Adrenal gland (tissue), 12 donors: ENCODE data around the gene ZNF205. TPM values are rescaled to one million over a fixed set of nuclear protein-coding genes. Genes with fewer than 3 reads are reported as not detected.

Source experiments
- DNase-seq, 7 donors: peaks; one replicate each; pipeline ENCODE4 v3.0.0-alpha.2; 2019 to 2020
- H3K27ac ChIP-seq, 5 donors: fragments of 200-600 bp; sonication (generic) in 4 of 5; 1 replicate in 3 of 5; 2 replicates in 2 of 5; pipeline versions ENCODE4 v1.5.1 to v1.8.0; 2016 to 2020; ENCODE audit warnings: mild to moderate bottlenecking in 1 of 5
- H3K27me3 ChIP-seq: fragments of 200-600 bp; 2 replicates; pipeline ENCODE4 v1.8.0; 2021
- H3K36me3 ChIP-seq, 2 donors: fragments of 200-600 bp; replicated peaks in 1 of 2; 1 replicate in 1 of 2; 2 replicates in 1 of 2; pipeline versions ENCODE4 v1.5.1 to v1.8.0; 2018 to 2022
- H3K4me1 ChIP-seq, 2 donors: fragments of 200-600 bp; replicated peaks in 1 of 2; 1 replicate in 1 of 2; 2 replicates in 1 of 2; pipeline versions ENCODE4 v1.5.1 to v1.8.0; 2018 to 2021
- H3K4me3 ChIP-seq, 4 donors: fragments of 200-600 bp; sonication (generic) in 3 of 4; one replicate each; pipeline ENCODE4 v1.5.1; 2016 to 2018
- H3K9me3 ChIP-seq, 3 donors: fragments of 200-600 bp; sonication (generic) in 1 of 3; replicated peaks in 1 of 3; 1 replicate in 2 of 3; 2 replicates in 1 of 3; pipeline versions ENCODE4 v1.5.1 to v1.8.0; 2016 to 2021
- CTCF ChIP-seq, 6 experiments: fragments of 450-650 bp in 4 of 6; fragments of 200-600 bp in 2 of 6; sonication (generic) in 1 of 6; IDR thresholded peaks; 1 replicate in 5 of 6; 2 replicates in 1 of 6; pipeline versions ENCODE4 v1.5.1 to v1.8.0; 2016 to 2021; ENCODE audit warnings: antibody characterized with exemption in 6 of 6, mild to moderate bottlenecking in 2 of 6, moderate library complexity in 1 of 6
- POLR2A ChIP-seq, 2 donors: fragments of 450-650 bp; IDR thresholded peaks; one replicate each; pipeline ENCODE4 v1.6.1; 2017; ENCODE audit warnings: antibody characterized with exemption in 2 of 2, mild to moderate bottlenecking in 2 of 2, moderate library complexity in 1 of 2
- WGBS, 4 donors: extraction: QIAGEN DNeasy Blood & Tissue Kit in 2 of 4; methylation state at CpG; one replicate each; pipeline versions ENCODE4 v1.1.5 to v1.1.7; 2013 to 2017; 5-methylcytosine and 5-hydroxymethylcytosine counted together
- intact Hi-C, 2 donors: fragments of 100-400 bp; cut with DNase I; formaldehyde crosslinking; loops; one replicate each; pipeline versions ENCODE4 v1.14.1 to v1.15.0; 2022 to 2023
- polyA plus RNA-seq, 3 donors: library from polyadenylated mRNA; stranded (reverse); fragments of 200-250 nt in 2 of 3; fragments of 350-450 nt in 1 of 3; fragmentation: Illumina TruSeq in 1 of 3; extraction: RNeasy Lipid Tissue Mini Kit (QIAGEN cat#74804) in 1 of 3; gene quantifications; one replicate each; pipeline ENCODE4 v1.2.3, GENCODE V29; 2013 to 2014
- total RNA-seq, 9 donors: library from RNA; depleted of rRNA in 4 of 9; stranded (reverse); fragments of >200 nt in 4 of 9; fragments of 120-200 nt in 1 of 9; fragmentation: NEBNext Ultra II Directional in 1 of 9; extraction: Animal tissue kit (Norgen Biotek cat#: 25700) in 1 of 9; gene quantifications; one replicate each; pipeline versions ENCODE4 v1.1.0 to v1.2.4, GENCODE V29; 2013 to 2023
- donor health status: healthy with polysubstance abuse.
- donor health status: Bipolar disorder and iron deficiency.
- donor health status: DM: yes; HTN: yes; CAD: no.
- donor health status: DM: no; HTN: no; CAD: no.
- donor health status: DM: no; HTN: no; CAD: no.
- donor health status: DM: yes; HTN: yes; CAD: no.

Gene ZNF205
- total and polyA plus RNA-seq, 12 donors, result 3.8 to 86.1 (median 15.2) TPM

GRCh38 chr16:3131755-3132377, 19.5 kb downstream of the ZNF205 start:
- DNase-seq, result peak in 3 of 7 donors; percentile 49 to 59 (median 54)
- no peaks in the 10 kb centered on the region for H3K9me3 ChIP-seq
- TF ChIP-seq POLR2A (IDR thresholded peaks at IDR 0.05), result no peak
- TF ChIP-seq CTCF (IDR thresholded peaks at IDR 0.05), result peak; percentile 12 to 54 (median 38)
- 55 to 65% (median 59%) methylated on average over 12 of the region's 12 CpGs for whole genome bisulfite sequencing, 4 donors
- no peaks in the 10 kb centered on the region for H3K27me3 ChIP-seq
- no peak overlapping the region for H3K4me3 ChIP-seq
- peaks cover 15 to 39% of the 10 kb centered on the region in 2 donors for H3K4me1 ChIP-seq
- H3K36me3 ChIP-seq, result peaks cover 0 to 6% of the 10 kb centered on the region in 2 donors
- intact Hi-C loops, result no loop called here
- no peak overlapping the region for H3K27ac ChIP-seq

GRCh38 chr16:3133844-3134243, 21.5 kb downstream of the ZNF205 start:
- Histone ChIP-seq H3K27ac (peak overlapping the region; percentile 85 to 97 (median 96)), H3K27me3 (no peaks in the 10 kb centered on the region), H3K36me3 (peaks cover 0 to 6% of the 10 kb centered on the region in 2 donors), H3K4me3 (peak overlapping the region in 3 of 4 donors; percentile 67 to 96 (median 84)), H3K9me3 (no peaks in the 10 kb centered on the region), H3K4me1 (peaks cover 12 to 34% of the 10 kb centered on the region in 2 donors)
- no peak for DNase-seq
- WGBS, 4 donors, result 9 to 14% (median 11%) methylated on average over 7 of the region's 7 CpGs
- intact Hi-C loops, result no loop called here
- TF ChIP-seq POLR2A (IDR thresholded peaks at IDR 0.05) (no peak), CTCF (IDR thresholded peaks at IDR 0.05) (no peak)

- DNase-seq, result peak; percentile 94 to 99 (median 97)
- H3K9me3 ChIP-seq, result no peaks in the 10 kb centered on the region
- H3K4me1 ChIP-seq, result peaks cover 6 to 27% of the 10 kb centered on the region in 2 donors
- peaks cover 0 to 13% of the 10 kb centered on the region in 2 donors for H3K36me3 ChIP-seq
- intact Hi-C loops, result no loop called here
- peak within 1 kb of the TSS; percentile 85 to 97 (median 96) for H3K27ac ChIP-seq
- WGBS, 4 donors, result 0 to 1% (median 0%) methylated on average over 30 to 63 of the region's 63 CpGs
- TF ChIP-seq POLR2A (IDR thresholded peaks at IDR 0.05) (peak; percentile 76 to 88), CTCF (IDR thresholded peaks at IDR 0.05) (peak in 2 of 6 experiments; percentile 6 to 15)
- H3K4me3 ChIP-seq, result peak within 1 kb of the TSS; percentile 67 to 96 (median 76)
- no peaks in the 10 kb centered on the region for H3K27me3 ChIP-seq
Measured at GRCh38 chr16:3134338-3135125, 22.1 kb downstream of the ZNF205 start, which contains the start of gene ZNF213. Gene ZNF213 (plus strand): TSS chr16:3135029. CDS start chr16:3137281, 2,252 bp downstream.

- intact Hi-C loops, result no loop called here
- peaks cover 6 to 23% of the 10 kb centered on the region in 2 donors for H3K4me1 ChIP-seq
- 0 to 2% (median 0%) methylated on average over 7 to 43 of the region's 43 CpGs for WGBS, 4 donors
Measured at GRCh38 chr16:3135126-3135715, 22.8 kb downstream of the ZNF205 start.

More at GRCh38 chr16:3135126-3135715, 22.8 kb downstream of the ZNF205 start:
- Histone ChIP-seq H3K36me3 (peaks cover 0 to 17% of the 10 kb centered on the region in 2 donors), H3K9me3 (no peaks in the 10 kb centered on the region), H3K27me3 (no peaks in the 10 kb centered on the region), H3K4me3 (peak overlapping the region; percentile 10 to 96 (median 76)), H3K27ac (peak overlapping the region in 4 of 5 donors; percentile 59 to 96 (median 92))
- TF ChIP-seq CTCF (IDR thresholded peaks at IDR 0.05) (no peak), POLR2A (IDR thresholded peaks at IDR 0.05) (peak in 1 of 2 donors; percentile 25)
- DNase-seq, result no peak
